Measurements from ENCODE around the gene KRTAP10-4.

KRTAP10-4 gene

GRCh38 chr21:44530221-44530902, 43.2 kb upstream of the KRTAP10-4 start:
- H3K9me3 ChIP-seq (ENCODE audit: control insufficient read depth, low read length) = no peaks in the 10 kb centered on the region
- H3K36me3 ChIP-seq (ENCODE audit: control insufficient read depth, insufficient read depth, low read length, severe bottlenecking) = no peaks in the 10 kb centered on the region
- H3K9ac ChIP-seq (ENCODE audit: low read length) = no peak overlapping the region
- DNase-seq (ENCODE audit: low read depth) = no peak
- no peaks in the 10 kb centered on the region for H3K4me1 ChIP-seq (ENCODE audit: control insufficient read depth, insufficient read depth, low read length)
- no peak overlapping the region for H3K4me3 ChIP-seq (ENCODE audit: low read length)
- peaks cover 14% of the 10 kb centered on the region for H3K27me3 ChIP-seq (replicated peaks; ENCODE audit: control insufficient read depth, insufficient read depth, low read length)

GRCh38 chr21:44530903-44531605, 42.5 kb upstream of the KRTAP10-4 start:
- no peak for DNase-seq (ENCODE audit: low read depth)
- H3K9ac ChIP-seq (ENCODE audit: low read length) = no peak overlapping the region
- H3K9me3 ChIP-seq (ENCODE audit: control insufficient read depth, low read length) = no peaks in the 10 kb centered on the region
- no peaks in the 10 kb centered on the region for H3K36me3 ChIP-seq (ENCODE audit: control insufficient read depth, insufficient read depth, low read length, severe bottlenecking)
- no peak overlapping the region for H3K4me3 ChIP-seq (ENCODE audit: low read length)
- peaks cover 14% of the 10 kb centered on the region for H3K27me3 ChIP-seq (replicated peaks; ENCODE audit: control insufficient read depth, insufficient read depth, low read length)
- H3K4me1 ChIP-seq (ENCODE audit: control insufficient read depth, insufficient read depth, low read length) = no peaks in the 10 kb centered on the region

GRCh38 chr21:44531606-44532564, 41.6 kb upstream of the KRTAP10-4 start:
- H3K9ac ChIP-seq (ENCODE audit: low read length) = no peak overlapping the region
- H3K27me3 ChIP-seq (replicated peaks; ENCODE audit: control insufficient read depth, insufficient read depth, low read length) = peaks cover 14% of the 10 kb centered on the region
- H3K4me1 ChIP-seq (ENCODE audit: control insufficient read depth, insufficient read depth, low read length) = no peaks in the 10 kb centered on the region
- H3K9me3 ChIP-seq (ENCODE audit: control insufficient read depth, low read length) = no peaks in the 10 kb centered on the region
- no peak overlapping the region for H3K4me3 ChIP-seq (ENCODE audit: low read length)
- no peaks in the 10 kb centered on the region for H3K36me3 ChIP-seq (ENCODE audit: control insufficient read depth, insufficient read depth, low read length, severe bottlenecking)
- no peak for DNase-seq (ENCODE audit: low read depth)

GRCh38 chr21:44532712-44533111, 40.8 kb upstream of the KRTAP10-4 start:
- no peak overlapping the region for H3K4me3 ChIP-seq (ENCODE audit: low read length)
- DNase-seq (ENCODE audit: low read depth) = no peak
- H3K9me3 ChIP-seq (ENCODE audit: control insufficient read depth, low read length) = no peaks in the 10 kb centered on the region

GRCh38 chr21:44533121-44533890, 40.2 kb upstream of the KRTAP10-4 start:
- no peaks in the 10 kb centered on the region for H3K4me1 ChIP-seq (ENCODE audit: control insufficient read depth, insufficient read depth, low read length)
- no peak for DNase-seq (ENCODE audit: low read depth)

More at GRCh38 chr21:44532712-44533111, 40.8 kb upstream of the KRTAP10-4 start:
- Histone ChIP-seq H3K4me1 (ENCODE audit: control insufficient read depth, insufficient read depth, low read length) (no peaks in the 10 kb centered on the region), H3K9ac (ENCODE audit: low read length) (no peak overlapping the region), H3K36me3 (ENCODE audit: control insufficient read depth, insufficient read depth, low read length, severe bottlenecking) (no peaks in the 10 kb centered on the region), H3K27me3 (replicated peaks; ENCODE audit: control insufficient read depth, insufficient read depth, low read length) (peaks cover 12% of the 10 kb centered on the region)

GRCh38 chr21:44533891-44534627, 39.5 kb upstream of the KRTAP10-4 start:
- Histone ChIP-seq H3K9me3 (ENCODE audit: control insufficient read depth, low read length) (no peaks in the 10 kb centered on the region), H3K9ac (ENCODE audit: low read length) (no peak overlapping the region), H3K36me3 (ENCODE audit: control insufficient read depth, insufficient read depth, low read length, severe bottlenecking) (no peaks in the 10 kb centered on the region), H3K27me3 (replicated peaks; ENCODE audit: control insufficient read depth, insufficient read depth, low read length) (peaks cover 12% of the 10 kb centered on the region), H3K4me3 (ENCODE audit: low read length) (no peak overlapping the region), H3K4me1 (ENCODE audit: control insufficient read depth, insufficient read depth, low read length) (no peaks in the 10 kb centered on the region)
- DNase-seq (ENCODE audit: low read depth) = no peak

More at GRCh38 chr21:44533121-44533890, 40.2 kb upstream of the KRTAP10-4 start:
- Histone ChIP-seq H3K36me3 (ENCODE audit: control insufficient read depth, insufficient read depth, low read length, severe bottlenecking) (no peaks in the 10 kb centered on the region), H3K4me3 (ENCODE audit: low read length) (no peak overlapping the region), H3K9me3 (ENCODE audit: control insufficient read depth, low read length) (no peaks in the 10 kb centered on the region), H3K27me3 (replicated peaks; ENCODE audit: control insufficient read depth, insufficient read depth, low read length) (peaks cover 12% of the 10 kb centered on the region), H3K9ac (ENCODE audit: low read length) (no peak overlapping the region)

- Histone ChIP-seq H3K27me3 (replicated peaks; ENCODE audit: control insufficient read depth, insufficient read depth, low read length) (peaks cover 12% of the 10 kb centered on the region), H3K9ac (ENCODE audit: low read length) (no peak overlapping the region), H3K36me3 (ENCODE audit: control insufficient read depth, insufficient read depth, low read length, severe bottlenecking) (no peaks in the 10 kb centered on the region), H3K4me3 (ENCODE audit: low read length) (no peak overlapping the region), H3K4me1 (ENCODE audit: control insufficient read depth, insufficient read depth, low read length) (no peaks in the 10 kb centered on the region), H3K9me3 (ENCODE audit: control insufficient read depth, low read length) (no peaks in the 10 kb centered on the region)
- DNase-seq (ENCODE audit: low read depth) = no peak
These were observed 38.8 kb upstream of the KRTAP10-4 start for GRCh38 chr21:44534688-44535087.

GRCh38 chr21:44535963-44536362, 37.6 kb upstream of the KRTAP10-4 start:
- H3K36me3 ChIP-seq (ENCODE audit: control insufficient read depth, insufficient read depth, low read length, severe bottlenecking) = no peaks in the 10 kb centered on the region

GRCh38 chr21:44537930-44538911, 35.3 kb upstream of the KRTAP10-4 start:
- Histone ChIP-seq H3K9ac (ENCODE audit: low read length) (no peak overlapping the region), H3K27me3 (replicated peaks; ENCODE audit: control insufficient read depth, insufficient read depth, low read length) (peaks cover 3% of the 10 kb centered on the region), H3K4me1 (ENCODE audit: control insufficient read depth, insufficient read depth, low read length) (no peaks in the 10 kb centered on the region), H3K36me3 (ENCODE audit: control insufficient read depth, insufficient read depth, low read length, severe bottlenecking) (no peaks in the 10 kb centered on the region), H3K9me3 (ENCODE audit: control insufficient read depth, low read length) (peaks cover 19% of the 10 kb centered on the region), H3K4me3 (ENCODE audit: low read length) (no peak overlapping the region)
- DNase-seq (ENCODE audit: low read depth) = no peak

More at GRCh38 chr21:44535963-44536362, 37.6 kb upstream of the KRTAP10-4 start:
- no peak overlapping the region for H3K4me3 ChIP-seq (ENCODE audit: low read length)
- no peak overlapping the region for H3K9ac ChIP-seq (ENCODE audit: low read length)
- peaks cover under 1% of the 10 kb centered on the region for H3K9me3 ChIP-seq (ENCODE audit: control insufficient read depth, low read length)
- DNase-seq (ENCODE audit: low read depth) = no peak
- H3K4me1 ChIP-seq (ENCODE audit: control insufficient read depth, insufficient read depth, low read length) = no peaks in the 10 kb centered on the region
- H3K27me3 ChIP-seq (replicated peaks; ENCODE audit: control insufficient read depth, insufficient read depth, low read length) = peaks cover 12% of the 10 kb centered on the region

All from adipocyte (in vitro differentiated cells).